GM10847 (cell line): ENCODE data around the gene NSD1.

Experiments used
- POLR2A ChIP-seq: IDR thresholded peaks from 2 replicates; pipeline ENCODE4 v1.6.1; 2011; ENCODE audit not compliant: insufficient read length; ENCODE audit errors: extremely low read depth

Gene NSD1

GRCh38 chr5:177296581-177296980, 163.0 kb downstream of the NSD1 start:
- TF ChIP-seq POLR2A, result no peak

GRCh38 chr5:177297922-177298321, 164.3 kb downstream of the NSD1 start:
- no peak for TF ChIP-seq POLR2A

GRCh38 chr5:177299697-177300096, 166.1 kb downstream of the NSD1 start:
- no peak for TF ChIP-seq POLR2A

- no peak for TF ChIP-seq POLR2A
Observed at GRCh38 chr5:177300236-177300880, 166.8 kb downstream of the NSD1 start.

- TF ChIP-seq POLR2A, result no peak
Observed at GRCh38 chr5:177300951-177301350, 167.4 kb downstream of the NSD1 start.

DNA sequence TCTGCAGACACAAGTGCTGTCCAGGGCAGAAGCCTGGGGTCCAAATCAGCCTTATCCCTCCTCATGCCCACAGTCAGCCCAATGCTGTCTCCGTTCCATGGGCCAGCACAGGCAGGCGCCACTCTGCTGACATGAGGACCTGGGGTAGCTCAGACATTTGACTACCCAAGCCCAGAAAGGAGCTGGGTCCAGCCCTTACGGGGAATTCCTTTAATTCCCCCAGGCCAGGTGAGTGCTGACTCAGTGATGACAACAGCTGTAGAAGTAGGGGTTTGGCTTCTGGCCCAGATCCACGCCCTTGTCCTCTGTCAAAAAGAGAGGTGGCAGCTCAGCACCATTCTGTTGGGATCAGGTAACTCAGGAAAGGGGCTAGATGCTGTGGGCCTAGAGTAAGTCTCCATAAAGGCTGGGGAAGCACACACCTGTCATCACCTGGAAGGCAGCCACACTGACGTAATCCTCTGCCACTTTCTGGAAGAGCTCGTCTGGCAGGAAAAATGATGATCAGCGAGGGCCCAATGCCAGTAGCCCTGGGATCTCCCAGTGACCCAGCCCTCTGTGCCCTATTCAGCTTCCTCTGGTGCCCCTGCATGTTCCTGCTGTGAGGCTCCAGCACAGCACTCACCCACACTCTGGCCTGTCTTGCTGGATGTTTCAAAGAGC, 168.1 kb downstream of the NSD1 start:
- TF ChIP-seq POLR2A, result no peak

GRCh38 chr5:177302354-177303110, 169.0 kb downstream of the NSD1 start:
- TF ChIP-seq POLR2A, result no peak

DNA sequence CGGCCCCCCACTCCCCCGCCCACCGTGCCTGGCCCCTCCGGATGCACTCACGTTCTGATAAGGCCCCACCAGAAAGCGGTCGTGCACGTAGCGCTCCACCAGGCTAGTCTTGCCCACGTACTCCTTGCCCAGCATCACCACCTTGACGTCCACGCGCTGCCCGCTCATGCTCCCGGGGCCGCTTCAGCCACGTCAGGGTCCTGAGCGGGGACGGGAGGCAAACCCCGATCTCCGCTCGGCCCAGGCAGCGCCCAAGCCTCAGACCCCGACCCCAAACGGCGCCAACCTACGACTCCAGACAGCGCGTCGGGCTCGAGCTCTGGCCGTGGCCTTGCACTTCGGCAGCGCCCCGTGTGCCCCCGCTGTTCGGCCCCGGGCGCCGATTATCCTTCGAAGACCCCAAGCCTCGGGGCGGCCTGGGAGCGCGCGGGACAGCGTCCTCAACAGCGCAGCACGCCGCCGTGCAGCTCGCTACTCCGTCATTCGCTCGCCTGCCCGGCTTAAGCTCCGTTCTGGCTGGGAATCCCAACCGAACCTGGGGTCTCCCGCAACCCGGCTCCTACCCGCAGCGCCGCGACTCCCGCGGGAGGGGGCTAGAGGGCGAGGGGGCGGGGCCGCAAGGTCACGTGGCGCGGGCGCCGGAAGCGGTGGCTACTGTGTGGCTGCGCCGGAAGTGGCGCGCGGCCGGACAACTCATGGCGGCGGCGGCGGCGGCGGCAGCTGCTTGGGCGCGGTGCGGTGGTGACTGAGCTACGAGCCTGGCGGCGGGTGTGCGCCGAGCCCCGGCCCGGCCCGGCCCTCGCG, 169.8 kb downstream of the NSD1 start, which contains the start of the genes PRELID1 and RAB24:
PRELID1 (plus strand) TSS at position 679 of the 804 bp plus-strand sequence. CDS start 187 bp downstream, outside the sequence.
RAB24 (minus strand) TSS at position 599 of the 804 bp plus-strand sequence; CDS start at position 168, 431 bp downstream.
- TF ChIP-seq POLR2A, result peak; percentile 50

DNA sequence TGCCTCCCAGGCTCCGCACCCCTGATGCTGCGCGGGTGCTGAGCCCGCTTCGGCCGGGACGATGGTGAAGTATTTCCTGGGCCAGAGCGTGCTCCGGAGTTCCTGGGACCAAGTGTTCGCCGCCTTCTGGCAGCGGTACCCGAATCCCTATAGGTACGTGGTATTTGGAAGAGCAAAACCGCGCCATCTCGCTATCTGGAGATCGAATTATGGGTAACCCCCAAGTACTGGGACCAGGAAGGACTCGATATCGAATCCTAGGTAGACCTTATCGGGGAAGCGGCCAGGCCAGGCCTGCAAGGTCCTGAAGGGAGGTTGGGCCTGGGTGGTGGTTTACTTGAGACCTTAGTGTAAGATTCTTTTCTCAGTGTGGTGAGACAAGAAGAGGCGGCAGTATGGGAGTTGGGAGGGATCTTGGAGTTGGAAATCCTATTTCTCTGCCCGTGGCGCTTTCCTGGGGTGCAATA, 170.4 kb downstream of the NSD1 start:
- no peak for TF ChIP-seq POLR2A

- no peak for TF ChIP-seq POLR2A
Observed at GRCh38 chr5:177304392-177305119, 171.0 kb downstream of the NSD1 start.

DNA sequence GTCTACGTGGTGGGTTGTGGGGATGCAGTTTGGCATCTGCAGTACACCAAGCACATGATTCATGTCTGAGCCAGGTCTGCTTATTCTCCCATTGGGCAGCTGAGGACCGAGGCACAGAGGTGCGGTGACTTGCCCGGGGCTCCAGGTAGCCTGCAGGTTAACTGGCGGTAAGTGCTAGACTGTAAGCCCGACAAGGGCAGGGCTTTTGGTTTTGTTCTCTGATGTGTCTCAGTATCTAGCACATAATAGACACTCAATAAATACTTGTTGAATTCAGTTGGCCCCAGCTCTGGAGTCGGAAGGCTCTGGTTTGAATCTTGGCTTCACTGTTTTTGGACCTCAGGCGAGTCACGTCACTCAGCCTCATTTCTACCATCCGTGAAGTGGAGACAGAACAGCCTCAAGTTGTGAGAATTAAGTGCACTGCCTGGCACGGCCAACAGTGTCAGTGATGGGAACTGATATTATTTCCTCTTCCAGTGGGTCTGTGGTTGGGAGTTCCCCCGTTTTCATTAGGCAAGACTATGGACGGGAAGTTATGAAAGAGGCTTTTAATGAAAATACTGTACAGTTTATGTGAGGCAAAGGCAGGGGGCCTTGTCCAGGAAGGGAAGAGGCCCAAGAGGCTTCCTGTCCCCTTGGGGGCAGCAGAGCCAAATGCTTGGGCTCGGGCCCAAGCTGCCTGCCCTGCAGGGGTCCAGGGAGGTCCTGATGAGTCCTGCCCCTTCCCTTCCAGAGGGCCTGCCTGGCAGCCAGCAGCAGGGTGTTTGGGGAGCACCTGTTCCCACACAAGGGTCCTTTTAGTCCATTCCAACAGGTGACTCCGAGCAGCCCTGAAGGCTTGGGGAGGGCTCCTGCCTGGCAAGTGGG, 173.3 kb downstream of the NSD1 start:
- no peak for TF ChIP-seq POLR2A

GRCh38 chr5:177307544-177308363, 174.2 kb downstream of the NSD1 start:
- TF ChIP-seq POLR2A, result no peak

DNA sequence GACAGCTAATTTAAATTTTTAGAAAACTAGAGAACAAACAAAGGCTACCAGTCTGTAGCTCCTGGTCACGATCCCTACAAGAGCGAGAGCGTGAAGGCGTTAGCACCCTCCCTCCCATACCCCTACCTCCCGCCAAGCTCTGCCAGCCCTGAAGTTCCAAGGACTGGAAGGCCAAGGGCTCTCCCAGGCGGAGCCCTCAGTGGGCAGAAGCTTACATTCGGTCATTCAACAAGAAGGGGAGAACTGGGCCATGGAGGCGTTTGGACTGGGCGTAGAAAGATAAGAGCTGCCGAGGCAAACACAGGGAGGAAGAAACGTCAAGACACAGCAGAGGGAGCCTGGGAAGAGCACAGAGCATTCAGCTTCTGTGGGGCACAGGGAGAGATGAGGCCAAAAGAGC, 175.2 kb downstream of the NSD1 start:
- TF ChIP-seq POLR2A, result no peak
